ENCODE results near the gene POTEF. TPM values are rescaled to one million over a fixed set of nuclear protein-coding genes. Genes with fewer than 3 reads are reported as not detected.
"Not testable (repeated sequence)": the region's sequence is repeated elsewhere in the genome, so short reads cannot be mapped to it uniquely, and the experiment has no call there.

Gene POTEF
- polyA plus RNA-seq, 1 donor (not counting 4 experiments of a cell fraction or from before 2014, with no cell fraction given): not detected

- H3K4me1 ChIP-seq (ENCODE audit: control insufficient read depth, extremely low read depth, insufficient read depth, low read length): no peaks in the 10 kb centered on the region
- H3K79me2 ChIP-seq (ENCODE audit: control insufficient read depth, insufficient read depth, low read length): no peaks in the 10 kb centered on the region
- no peaks in the 10 kb centered on the region for H3K9me1 ChIP-seq (ENCODE audit: control insufficient read depth, extremely low read depth, insufficient read depth, low read length)
- no peak overlapping the region for H2AFZ ChIP-seq (ENCODE audit: control insufficient read depth, low read length)
- FAIRE-seq (no peak), DNase-seq (ENCODE audit: low read depth, low spot score) (no peak)
- H3K4me2 ChIP-seq (ENCODE audit: control insufficient read depth, extremely low read depth, insufficient read depth, low read depth, low read length): no peak overlapping the region
- no peaks in the 10 kb centered on the region for H3K9me3 ChIP-seq (ENCODE audit: control insufficient read depth, low read depth, low read length)
- no peaks in the 10 kb centered on the region for H3K36me3 ChIP-seq (ENCODE audit: control insufficient read depth in 2 of 2, extremely low read depth in 1 of 2, insufficient read depth in 2 of 2, low read length in 2 of 2)
- no peak overlapping the region for H3K4me3 ChIP-seq (ENCODE audit: control insufficient read depth in 2 of 3, extremely low read depth in 1 of 3, insufficient read depth in 2 of 3, low read depth in 1 of 3, low read length in 3 of 3)
- no peak overlapping the region for H3K27ac ChIP-seq (ENCODE audit: control insufficient read depth, insufficient read depth, low read length)
- dilution Hi-C loops (cut with MboI; ENCODE audit: extremely low pct_ligation_motif_present, low sequenced_read_pairs): no loop called here
- no peaks in the 10 kb centered on the region for H4K20me1 ChIP-seq (ENCODE audit: control insufficient read depth, extremely low read depth, insufficient read depth, low read length)
- no peaks in the 10 kb centered on the region for H3K27me3 ChIP-seq (ENCODE audit: control insufficient read depth, extremely low read depth, insufficient read depth, low read length)
- TF ChIP-seq EZH2 (IDR thresholded peaks at IDR 0.05; ENCODE audit: low read length): no peak
- no peak for TF ChIP-seq CTCF (optimal IDR thresholded peaks at IDR 0.05 in 1 of 3, IDR thresholded peaks at IDR 0.05 in 1 of 3, conservative IDR thresholded peaks at IDR 0.05 in 1 of 3; ENCODE audit: extremely low read depth in 1 of 3, insufficient read depth in 2 of 3, low read length in 3 of 3)
- H3K9ac ChIP-seq (ENCODE audit: control insufficient read depth, extremely low read depth, insufficient read depth, low read length): no peak overlapping the region
These were observed 6.9 kb upstream of the POTEF start for GRCh38 chr2:130135692-130136541.

- H3K9me1 ChIP-seq (ENCODE audit: control insufficient read depth, extremely low read depth, insufficient read depth, low read length); H3K9me3 ChIP-seq (ENCODE audit: control insufficient read depth, low read depth, low read length); H3K4me1 ChIP-seq (ENCODE audit: control insufficient read depth, extremely low read depth, insufficient read depth, low read length); H3K4me2 ChIP-seq (ENCODE audit: control insufficient read depth, extremely low read depth, insufficient read depth, low read depth, low read length); DNase-seq (ENCODE audit: low read depth, low spot score); H4K20me1 ChIP-seq (ENCODE audit: control insufficient read depth, extremely low read depth, insufficient read depth, low read length); dilution Hi-C loops (cut with MboI; ENCODE audit: extremely low pct_ligation_motif_present, low sequenced_read_pairs); H2AFZ ChIP-seq (ENCODE audit: control insufficient read depth, low read length); H3K9ac ChIP-seq (ENCODE audit: control insufficient read depth, extremely low read depth, insufficient read depth, low read length); H3K27me3 ChIP-seq (ENCODE audit: control insufficient read depth, extremely low read depth, insufficient read depth, low read length); H3K79me2 ChIP-seq (ENCODE audit: control insufficient read depth, insufficient read depth, low read length); FAIRE-seq; H3K36me3 ChIP-seq (ENCODE audit: control insufficient read depth in 2 of 2, extremely low read depth in 1 of 2, insufficient read depth in 2 of 2, low read length in 2 of 2); H3K4me3 ChIP-seq (ENCODE audit: control insufficient read depth in 2 of 3, extremely low read depth in 1 of 3, insufficient read depth in 2 of 3, low read depth in 1 of 3, low read length in 3 of 3); H3K27ac ChIP-seq (ENCODE audit: control insufficient read depth, insufficient read depth, low read length): not testable (repeated sequence)
These were observed 558 bp downstream of the POTEF start for GRCh38 chr2:130128464-130128863.

- FAIRE-seq; H3K27me3 ChIP-seq (ENCODE audit: control insufficient read depth, extremely low read depth, insufficient read depth, low read length); DNase-seq (ENCODE audit: low read depth, low spot score); H2AFZ ChIP-seq (ENCODE audit: control insufficient read depth, low read length); H3K36me3 ChIP-seq (ENCODE audit: control insufficient read depth in 2 of 2, extremely low read depth in 1 of 2, insufficient read depth in 2 of 2, low read length in 2 of 2); H3K9me3 ChIP-seq (ENCODE audit: control insufficient read depth, low read depth, low read length); dilution Hi-C loops (cut with MboI; ENCODE audit: extremely low pct_ligation_motif_present, low sequenced_read_pairs); H4K20me1 ChIP-seq (ENCODE audit: control insufficient read depth, extremely low read depth, insufficient read depth, low read length); H3K79me2 ChIP-seq (ENCODE audit: control insufficient read depth, insufficient read depth, low read length); H3K27ac ChIP-seq (ENCODE audit: control insufficient read depth, insufficient read depth, low read length); H3K4me2 ChIP-seq (ENCODE audit: control insufficient read depth, extremely low read depth, insufficient read depth, low read depth, low read length); H3K4me1 ChIP-seq (ENCODE audit: control insufficient read depth, extremely low read depth, insufficient read depth, low read length); H3K9ac ChIP-seq (ENCODE audit: control insufficient read depth, extremely low read depth, insufficient read depth, low read length); H3K9me1 ChIP-seq (ENCODE audit: control insufficient read depth, extremely low read depth, insufficient read depth, low read length); H3K4me3 ChIP-seq (ENCODE audit: control insufficient read depth in 2 of 3, extremely low read depth in 1 of 3, insufficient read depth in 2 of 3, low read depth in 1 of 3, low read length in 3 of 3): not testable (repeated sequence)
These were observed 1.3 kb downstream of the POTEF start for GRCh38 chr2:130127726-130128125.

GRCh38 chr2:130120924-130121323 is 8.1 kb downstream of the POTEF start:
- FAIRE-seq; DNase-seq (ENCODE audit: low read depth, low spot score); dilution Hi-C loops (cut with MboI; ENCODE audit: extremely low pct_ligation_motif_present, low sequenced_read_pairs); H3K27me3 ChIP-seq (ENCODE audit: control insufficient read depth, extremely low read depth, insufficient read depth, low read length); H3K79me2 ChIP-seq (ENCODE audit: control insufficient read depth, insufficient read depth, low read length); H3K9me3 ChIP-seq (ENCODE audit: control insufficient read depth, low read depth, low read length); H3K4me1 ChIP-seq (ENCODE audit: control insufficient read depth, extremely low read depth, insufficient read depth, low read length); H3K4me3 ChIP-seq (ENCODE audit: control insufficient read depth in 2 of 3, extremely low read depth in 1 of 3, insufficient read depth in 2 of 3, low read depth in 1 of 3, low read length in 3 of 3); H3K4me2 ChIP-seq (ENCODE audit: control insufficient read depth, extremely low read depth, insufficient read depth, low read depth, low read length); H3K27ac ChIP-seq (ENCODE audit: control insufficient read depth, insufficient read depth, low read length); H4K20me1 ChIP-seq (ENCODE audit: control insufficient read depth, extremely low read depth, insufficient read depth, low read length); H3K9ac ChIP-seq (ENCODE audit: control insufficient read depth, extremely low read depth, insufficient read depth, low read length); H3K36me3 ChIP-seq (ENCODE audit: control insufficient read depth in 2 of 2, extremely low read depth in 1 of 2, insufficient read depth in 2 of 2, low read length in 2 of 2); H3K9me1 ChIP-seq (ENCODE audit: control insufficient read depth, extremely low read depth, insufficient read depth, low read length); H2AFZ ChIP-seq (ENCODE audit: control insufficient read depth, low read length): not testable (repeated sequence)

Measured in keratinocyte (primary cell).